Testis (tissue), 3 donors: ENCODE measurements around the gene GPR153. TPM values are rescaled to one million over a fixed set of nuclear protein-coding genes. Genes with fewer than 3 reads are reported as not detected.

Experiments
- DNase-seq: peaks from one replicate; pipeline ENCODE4 v3.0.0-alpha.2; 2019
- H3K27ac ChIP-seq, 2 donors: fragments of 200-600 bp; sonication (generic); one replicate each; pipeline ENCODE4 v1.5.1; 2019
- H3K27me3 ChIP-seq: fragments of 200-600 bp; sonication (generic); one replicate; pipeline ENCODE4 v1.5.1; 2019
- H3K36me3 ChIP-seq: fragments of 200-600 bp; sonication (generic); one replicate; pipeline ENCODE4 v1.5.1; 2017; ENCODE audit warnings: low read depth; ENCODE audit errors: missing control alignments
- H3K4me1 ChIP-seq: fragments of 200-600 bp; sonication (generic); one replicate; pipeline ENCODE4 v1.5.1; 2019
- H3K4me3 ChIP-seq, 2 donors: fragments of 200-600 bp; sonication (generic); one replicate each; pipeline ENCODE4 v1.5.1; 2017 to 2019
- H3K9me3 ChIP-seq: fragments of 200-600 bp; sonication (generic); one replicate; pipeline ENCODE4 v1.5.1; 2017
- POLR2A ChIP-seq: fragments of 450-650 bp; IDR thresholded peaks from one replicate; pipeline ENCODE4 v1.6.1; 2017; ENCODE audit warnings: antibody characterized with exemption, mild to moderate bottlenecking, moderate library complexity
- WGBS, 2 donors: methylation state at CpG; one replicate each; pipeline ENCODE4 v1.1.5; 2018; 5-methylcytosine and 5-hydroxymethylcytosine counted together
- intact Hi-C: fragments of 100-400 bp; cut with DNase I; formaldehyde crosslinking; loops from one replicate; pipeline ENCODE4 v1.15.1; 2023; ENCODE audit warnings: low total_unique reads
- polyA plus RNA-seq: library from polyadenylated mRNA; stranded (reverse); fragments of 350-450 nt; fragmentation: Illumina TruSeq; extraction: RNeasy Lipid Tissue Mini Kit (QIAGEN cat#74804); gene quantifications from one replicate; pipeline ENCODE4 v1.2.3, GENCODE V29; 2014; ENCODE audit warnings: low read depth, low replicate concordance; ENCODE audit not compliant: insufficient read depth
- total RNA-seq, 2 donors: library from RNA; depleted of rRNA; stranded (reverse); fragments of >200 nt; gene quantifications; one replicate each; pipeline ENCODE4 v1.2.3, GENCODE V29; 2016
- TF ChIP-seq, protein P1 (sequence below), 3 experiments: fragments of 450-650 bp in 2 of 3; fragments of 200-600 bp in 1 of 3; sonication (generic) in 1 of 3; IDR thresholded peaks; one replicate each; pipeline ENCODE4 v1.5.1; 2016 to 2019; ENCODE audit warnings: antibody characterized with exemption in 3 of 3, mild to moderate bottlenecking in 2 of 3, moderate library complexity in 1 of 3

GPR153 gene
- total and polyA plus RNA-seq, 3 donors from 2014 or later: 5.7 to 6.3 (median 5.8) TPM

DNA sequence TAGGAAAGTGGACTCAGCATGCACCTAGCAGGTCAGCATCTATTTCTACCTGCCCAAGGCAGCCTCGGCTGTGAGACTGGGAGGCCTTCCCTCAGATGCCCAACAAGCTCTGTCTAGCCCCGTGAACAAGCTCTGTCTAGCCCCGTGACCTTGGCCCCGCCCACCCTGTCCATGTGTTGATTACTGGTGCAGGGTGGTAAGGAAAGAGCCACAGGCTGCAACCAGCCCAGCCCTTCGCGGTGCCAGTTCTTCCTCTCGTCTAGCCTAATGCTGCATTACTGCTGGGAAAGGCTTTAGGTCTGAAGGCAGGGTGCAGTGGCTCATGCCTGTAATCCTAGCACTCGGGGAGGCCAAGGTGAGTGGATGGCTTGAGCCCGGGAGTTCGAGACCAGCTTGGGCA lies 2.2 kb downstream of the GPR153 start:
- TF ChIP-seq POLR2A: no peak
- TF ChIP-seq, protein P1, sequence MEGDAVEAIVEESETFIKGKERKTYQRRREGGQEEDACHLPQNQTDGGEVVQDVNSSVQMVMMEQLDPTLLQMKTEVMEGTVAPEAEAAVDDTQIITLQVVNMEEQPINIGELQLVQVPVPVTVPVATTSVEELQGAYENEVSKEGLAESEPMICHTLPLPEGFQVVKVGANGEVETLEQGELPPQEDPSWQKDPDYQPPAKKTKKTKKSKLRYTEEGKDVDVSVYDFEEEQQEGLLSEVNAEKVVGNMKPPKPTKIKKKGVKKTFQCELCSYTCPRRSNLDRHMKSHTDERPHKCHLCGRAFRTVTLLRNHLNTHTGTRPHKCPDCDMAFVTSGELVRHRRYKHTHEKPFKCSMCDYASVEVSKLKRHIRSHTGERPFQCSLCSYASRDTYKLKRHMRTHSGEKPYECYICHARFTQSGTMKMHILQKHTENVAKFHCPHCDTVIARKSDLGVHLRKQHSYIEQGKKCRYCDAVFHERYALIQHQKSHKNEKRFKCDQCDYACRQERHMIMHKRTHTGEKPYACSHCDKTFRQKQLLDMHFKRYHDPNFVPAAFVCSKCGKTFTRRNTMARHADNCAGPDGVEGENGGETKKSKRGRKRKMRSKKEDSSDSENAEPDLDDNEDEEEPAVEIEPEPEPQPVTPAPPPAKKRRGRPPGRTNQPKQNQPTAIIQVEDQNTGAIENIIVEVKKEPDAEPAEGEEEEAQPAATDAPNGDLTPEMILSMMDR (IDR thresholded peaks at IDR 0.05): no peak
- no peaks in the 10 kb centered on the region for H3K9me3 ChIP-seq
- H3K36me3 ChIP-seq: no peaks in the 10 kb centered on the region
- H3K27me3 ChIP-seq: no peaks in the 10 kb centered on the region
- DNase-seq: no peak
- no peak overlapping the region for H3K4me3 ChIP-seq
- peaks cover 16% of the 10 kb centered on the region for H3K4me1 ChIP-seq
- intact Hi-C loops: no loop called here
- 76 to 91% methylated on average over 3 to 10 of the region's 10 CpGs for WGBS, 2 donors
- H3K27ac ChIP-seq: no peak overlapping the region

DNA sequence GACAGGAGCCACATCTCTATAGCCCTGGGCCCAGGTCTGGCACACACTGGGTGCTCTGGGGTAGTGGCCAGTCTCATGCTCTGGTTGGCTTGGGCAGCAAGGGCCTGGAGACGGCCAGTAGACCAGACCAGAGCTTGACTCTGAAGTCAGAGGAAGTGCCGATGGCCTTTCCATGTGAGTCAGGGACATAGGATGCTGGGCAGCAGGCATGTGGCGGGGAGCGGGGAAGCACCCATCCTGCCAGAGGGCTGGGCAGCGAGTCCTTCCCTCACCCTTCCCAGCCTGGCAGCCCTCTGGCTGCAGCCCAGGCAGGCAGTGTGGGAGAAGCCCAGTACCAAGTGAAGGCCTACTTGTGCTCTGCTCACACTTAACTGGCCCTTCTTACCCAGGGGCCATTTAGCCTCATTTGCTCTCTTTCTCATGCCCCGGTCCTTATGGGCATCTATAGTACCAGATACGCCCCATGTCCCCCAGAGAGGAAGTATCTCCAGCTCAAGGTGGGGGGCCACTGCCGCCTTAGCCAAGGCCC lies 3.3 kb downstream of the GPR153 start:
- H3K4me3 ChIP-seq: no peak overlapping the region
- peaks cover 6% of the 10 kb centered on the region for H3K4me1 ChIP-seq
- TF ChIP-seq, protein P1 (IDR thresholded peaks at IDR 0.05): no peak
- no peak for TF ChIP-seq POLR2A
- H3K27ac ChIP-seq: no peak overlapping the region
- intact Hi-C loops: no loop called here
- H3K9me3 ChIP-seq: no peaks in the 10 kb centered on the region
- no peaks in the 10 kb centered on the region for H3K36me3 ChIP-seq
- no peaks in the 10 kb centered on the region for H3K27me3 ChIP-seq
- DNase-seq: no peak
- WGBS, 2 donors: 92 to 100% methylated on average over 3 to 8 of the region's 8 CpGs

DNA sequence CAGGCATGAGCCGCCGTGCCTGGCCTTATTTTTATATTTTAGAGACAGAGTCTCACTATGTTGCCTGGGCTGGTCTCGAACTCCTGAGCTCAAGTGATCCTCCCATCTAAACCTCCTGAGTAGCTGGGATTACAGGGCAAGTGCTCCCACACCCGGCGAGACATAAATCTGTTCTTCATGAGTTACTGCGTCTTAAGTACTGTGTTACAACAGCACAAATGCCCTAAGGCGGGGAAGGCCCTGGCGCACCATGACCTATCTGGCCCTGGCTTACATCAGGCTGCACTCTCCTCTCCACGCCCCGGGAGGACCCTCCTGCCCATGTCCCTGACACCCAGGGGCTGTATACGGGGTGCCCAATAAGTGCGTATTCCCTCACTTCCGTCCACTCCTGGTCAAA lies 4.3 kb downstream of the GPR153 start:
- TF ChIP-seq, protein P1 (IDR thresholded peaks at IDR 0.05): no peak
- no peak for TF ChIP-seq POLR2A
- Histone ChIP-seq H3K36me3 (no peaks in the 10 kb centered on the region), H3K4me3 (no peak overlapping the region), H3K27ac (no peak overlapping the region), H3K27me3 (no peaks in the 10 kb centered on the region), H3K4me1 (peaks cover 5% of the 10 kb centered on the region), H3K9me3 (no peaks in the 10 kb centered on the region)
- no peak for DNase-seq
- WGBS, 2 donors: 92 to 95% methylated on average over 13 of the region's 13 CpGs
- intact Hi-C loops: no loop called here

DNA sequence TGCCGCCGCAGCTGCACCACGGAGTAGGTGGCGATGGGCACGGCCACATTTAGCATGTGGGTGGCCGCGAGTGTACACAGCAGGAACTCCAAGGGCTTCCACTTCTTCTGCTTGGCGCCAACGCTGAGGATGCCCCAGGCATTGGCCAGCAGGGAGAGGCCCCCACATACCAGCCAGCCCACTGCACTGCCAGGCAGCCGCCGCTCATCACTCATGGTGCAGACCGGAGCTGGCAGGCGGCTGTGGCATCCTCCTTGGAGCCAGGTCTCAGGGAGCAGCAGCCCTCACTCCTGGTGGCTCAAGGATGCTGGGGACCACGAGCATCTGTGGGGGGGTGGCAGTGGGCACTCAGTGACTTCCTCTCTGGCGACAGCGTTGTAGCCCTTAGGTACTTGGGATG lies 6.2 kb downstream of the GPR153 start:
- Histone ChIP-seq H3K9me3 (no peaks in the 10 kb centered on the region), H3K4me1 (peaks cover 4% of the 10 kb centered on the region), H3K27ac (no peak overlapping the region), H3K4me3 (no peak overlapping the region), H3K27me3 (no peaks in the 10 kb centered on the region), H3K36me3 (no peaks in the 10 kb centered on the region)
- DNase-seq: no peak
- 92 to 94% methylated on average over 12 to 16 of the region's 16 CpGs for WGBS, 2 donors
- TF ChIP-seq, protein P1 (IDR thresholded peaks at IDR 0.05): no peak
- no peak for TF ChIP-seq POLR2A
- intact Hi-C loops: no loop called here

DNA sequence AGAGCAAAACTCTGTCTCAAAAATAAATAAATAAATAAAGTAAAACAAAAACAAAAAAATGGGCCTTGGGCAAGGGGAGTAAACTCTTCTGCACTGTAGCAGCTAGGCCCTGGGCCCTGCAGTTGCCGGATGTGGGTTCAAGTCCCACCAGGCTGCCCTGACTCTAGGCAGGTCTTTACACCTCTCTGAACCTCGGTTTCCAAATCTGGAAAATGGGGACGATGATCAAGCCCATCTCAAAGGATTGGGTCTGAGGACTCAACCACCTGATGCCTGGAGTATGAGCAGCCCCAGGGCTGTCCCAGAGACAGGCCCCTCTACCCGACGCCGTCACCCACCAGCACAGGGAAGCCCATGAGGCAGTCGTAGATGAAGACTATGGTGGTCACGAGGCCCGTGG lies 7.5 kb downstream of the GPR153 start:
- TF ChIP-seq, protein P1 (IDR thresholded peaks at IDR 0.05): no peak
- TF ChIP-seq POLR2A: no peak
- Histone ChIP-seq H3K4me3 (no peak overlapping the region), H3K27ac (no peak overlapping the region), H3K9me3 (no peaks in the 10 kb centered on the region), H3K36me3 (no peaks in the 10 kb centered on the region), H3K27me3 (no peaks in the 10 kb centered on the region), H3K4me1 (no peaks in the 10 kb centered on the region)
- intact Hi-C loops: no loop called here
- DNase-seq: no peak
- 93 to 95% methylated on average over 9 of the region's 9 CpGs for WGBS, 2 donors
